ENCODE measurements around the gene UBASH3B.

GRCh38 chr11:122788781-122789535 lies 133.4 kb downstream of the UBASH3B start:
- TF ChIP-seq, protein P1, sequence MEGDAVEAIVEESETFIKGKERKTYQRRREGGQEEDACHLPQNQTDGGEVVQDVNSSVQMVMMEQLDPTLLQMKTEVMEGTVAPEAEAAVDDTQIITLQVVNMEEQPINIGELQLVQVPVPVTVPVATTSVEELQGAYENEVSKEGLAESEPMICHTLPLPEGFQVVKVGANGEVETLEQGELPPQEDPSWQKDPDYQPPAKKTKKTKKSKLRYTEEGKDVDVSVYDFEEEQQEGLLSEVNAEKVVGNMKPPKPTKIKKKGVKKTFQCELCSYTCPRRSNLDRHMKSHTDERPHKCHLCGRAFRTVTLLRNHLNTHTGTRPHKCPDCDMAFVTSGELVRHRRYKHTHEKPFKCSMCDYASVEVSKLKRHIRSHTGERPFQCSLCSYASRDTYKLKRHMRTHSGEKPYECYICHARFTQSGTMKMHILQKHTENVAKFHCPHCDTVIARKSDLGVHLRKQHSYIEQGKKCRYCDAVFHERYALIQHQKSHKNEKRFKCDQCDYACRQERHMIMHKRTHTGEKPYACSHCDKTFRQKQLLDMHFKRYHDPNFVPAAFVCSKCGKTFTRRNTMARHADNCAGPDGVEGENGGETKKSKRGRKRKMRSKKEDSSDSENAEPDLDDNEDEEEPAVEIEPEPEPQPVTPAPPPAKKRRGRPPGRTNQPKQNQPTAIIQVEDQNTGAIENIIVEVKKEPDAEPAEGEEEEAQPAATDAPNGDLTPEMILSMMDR (IDR thresholded peaks at IDR 0.05): no peak
- no peak for TF ChIP-seq POLR2A (IDR thresholded peaks at IDR 0.05)
